HG03196 (cell line): ENCODE measurements around the gene PPP3CA.

Experiments
- ATAC-seq: cut with Tn5 transposase; IDR thresholded peaks from one replicate; pipeline ENCODE4 v1.9.1; 2021; ENCODE audit not compliant: unreplicated experiment

Gene PPP3CA

DNA sequence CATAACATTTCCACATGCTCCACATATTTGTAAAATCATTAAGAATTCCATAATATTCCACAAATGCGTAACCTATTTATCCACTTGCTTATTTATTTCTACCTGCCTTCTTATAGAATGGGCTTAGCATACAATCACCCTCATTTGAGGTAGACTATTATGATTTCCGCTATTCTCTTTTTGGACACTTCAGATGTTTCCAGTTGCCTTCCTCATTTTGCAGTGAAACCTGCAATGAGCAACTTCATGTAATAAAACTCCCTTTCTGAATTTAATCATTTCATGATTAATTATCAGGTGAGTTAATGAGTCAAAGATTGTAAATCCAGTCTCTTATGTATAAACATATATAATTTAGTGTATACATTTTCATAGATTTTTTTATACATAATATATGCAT, 58.0 kb downstream of the PPP3CA start:
- ATAC-seq, result no peak

DNA sequence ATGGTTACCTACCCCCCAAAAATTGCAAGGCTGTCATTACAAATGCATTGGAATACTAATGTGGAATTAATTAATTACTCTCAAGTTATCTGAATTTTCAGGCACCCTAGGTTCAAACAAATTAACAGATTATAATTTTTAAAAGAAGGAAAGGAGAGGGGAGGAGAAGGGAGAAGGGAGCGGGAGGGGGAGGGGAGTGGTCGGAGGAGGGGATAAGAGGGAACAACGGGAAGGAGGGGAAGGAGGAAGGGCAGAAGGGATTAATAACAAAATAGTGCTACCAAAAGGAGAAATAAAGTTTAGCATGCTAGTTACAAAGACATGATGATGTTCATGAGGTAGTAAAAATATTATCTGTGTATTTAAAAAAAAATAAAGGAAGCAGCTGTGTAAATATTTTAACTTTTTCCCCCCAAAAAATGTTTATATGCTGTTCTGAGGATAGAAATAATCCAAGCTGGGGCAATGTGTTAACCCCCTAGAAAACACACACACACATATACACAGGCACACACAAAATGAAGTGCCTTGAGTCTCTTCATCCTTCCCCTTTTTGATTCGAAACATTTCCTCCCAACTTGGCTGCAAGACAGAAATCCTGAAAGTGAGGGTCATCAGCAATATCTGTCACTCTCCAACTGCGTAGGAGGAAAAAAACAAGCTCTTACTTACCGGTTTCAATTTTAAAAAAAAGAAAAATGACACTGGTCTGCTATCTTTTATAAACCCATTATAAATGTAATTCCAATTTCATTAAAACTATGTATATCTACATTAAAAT, 58.8 kb downstream of the PPP3CA start:
- ATAC-seq, result no peak

DNA sequence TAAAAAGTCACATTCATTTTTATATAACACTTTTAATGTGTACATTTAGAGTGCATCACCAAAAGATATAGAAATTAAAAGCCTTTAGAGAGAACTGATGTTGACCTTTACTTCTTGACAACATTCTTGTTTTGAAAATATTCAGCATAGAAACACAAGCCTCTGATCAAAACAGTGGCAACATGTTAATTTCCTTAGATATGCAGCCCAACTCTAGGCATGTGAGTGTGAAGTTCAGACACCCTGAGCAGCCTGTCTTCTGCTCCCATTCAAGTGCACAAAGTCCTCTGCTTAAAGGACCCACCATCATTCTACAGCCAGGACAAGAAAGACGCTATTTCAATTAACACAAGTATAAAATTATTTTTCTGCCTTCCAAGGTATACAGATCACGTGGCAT, 60.0 kb downstream of the PPP3CA start:
- ATAC-seq, result no peak

DNA sequence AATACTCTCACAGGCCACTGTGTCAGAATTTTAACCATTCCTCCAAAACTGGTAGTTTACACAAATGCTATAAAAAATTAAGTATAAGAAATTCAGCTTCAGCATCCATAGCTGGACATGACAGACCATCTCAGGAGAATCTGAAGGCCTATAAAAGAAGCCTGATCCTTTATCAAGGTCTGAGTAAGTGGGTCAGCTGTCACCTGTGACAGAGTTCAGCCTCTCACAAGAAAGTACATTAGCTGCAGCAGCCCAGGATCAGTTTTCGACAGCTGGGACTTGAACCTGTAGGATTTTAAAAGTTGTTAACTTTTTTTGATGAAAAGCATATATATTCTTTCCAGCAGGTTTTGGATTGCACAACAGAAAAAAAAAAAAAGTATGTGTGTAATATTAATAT, 60.7 kb downstream of the PPP3CA start:
- no peak for ATAC-seq

DNA sequence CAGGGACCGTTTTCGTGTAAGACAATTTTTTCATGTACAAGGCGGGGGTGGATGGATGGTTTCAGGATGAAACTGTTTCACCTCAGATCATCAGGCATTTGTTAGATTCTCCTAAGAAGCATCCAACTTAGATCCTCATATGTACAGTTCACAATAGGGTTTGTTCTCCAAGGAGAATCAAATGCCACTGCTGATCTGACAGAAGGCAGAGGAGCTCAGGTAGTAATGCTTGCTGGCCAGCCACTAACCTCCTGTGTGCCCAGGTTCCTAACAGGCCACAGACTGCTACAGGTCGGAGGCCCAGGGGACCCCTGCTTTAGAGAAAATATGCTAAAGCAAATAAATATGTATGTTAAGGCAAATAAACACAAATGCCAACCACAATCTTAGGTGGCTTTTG, 61.3 kb downstream of the PPP3CA start:
- ATAC-seq, result no peak

DNA sequence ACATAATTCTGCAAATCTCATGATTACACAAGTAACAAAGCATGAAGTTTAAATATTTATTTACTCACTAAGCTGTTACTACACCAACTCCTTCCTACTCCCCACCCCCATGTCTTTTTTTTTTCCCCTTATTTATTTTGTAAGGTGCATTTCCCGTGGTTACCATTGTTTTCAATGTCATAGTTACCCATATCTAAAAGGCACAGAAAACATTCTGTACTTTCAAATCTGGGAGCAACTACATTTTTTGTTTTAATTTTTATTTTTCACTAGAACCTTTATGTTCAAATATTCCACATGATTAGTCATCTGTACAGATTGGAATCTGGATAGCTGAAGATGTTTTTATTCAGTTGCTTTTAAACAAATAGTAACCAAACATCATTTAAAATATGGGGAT, 62.8 kb downstream of the PPP3CA start:
- ATAC-seq, result no peak

DNA sequence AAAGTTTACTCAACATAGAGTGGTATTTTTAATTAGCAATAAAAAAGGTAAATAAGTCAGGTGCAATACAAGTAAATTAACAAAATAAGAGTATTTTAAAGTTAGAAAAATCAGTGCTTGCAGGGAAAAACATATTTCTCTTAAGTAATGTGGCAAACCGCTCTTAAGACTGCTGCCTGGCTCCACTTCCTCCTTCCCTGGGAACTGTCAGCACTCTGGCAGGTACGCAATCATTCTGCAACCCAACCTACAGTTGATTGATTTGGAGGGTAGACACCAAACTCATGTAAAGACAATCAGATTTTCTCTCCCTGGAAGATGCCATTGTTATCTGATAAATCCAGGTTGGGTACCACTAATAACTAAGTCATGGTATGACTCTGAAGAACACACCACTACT, 63.9 kb downstream of the PPP3CA start:
- no peak for ATAC-seq

DNA sequence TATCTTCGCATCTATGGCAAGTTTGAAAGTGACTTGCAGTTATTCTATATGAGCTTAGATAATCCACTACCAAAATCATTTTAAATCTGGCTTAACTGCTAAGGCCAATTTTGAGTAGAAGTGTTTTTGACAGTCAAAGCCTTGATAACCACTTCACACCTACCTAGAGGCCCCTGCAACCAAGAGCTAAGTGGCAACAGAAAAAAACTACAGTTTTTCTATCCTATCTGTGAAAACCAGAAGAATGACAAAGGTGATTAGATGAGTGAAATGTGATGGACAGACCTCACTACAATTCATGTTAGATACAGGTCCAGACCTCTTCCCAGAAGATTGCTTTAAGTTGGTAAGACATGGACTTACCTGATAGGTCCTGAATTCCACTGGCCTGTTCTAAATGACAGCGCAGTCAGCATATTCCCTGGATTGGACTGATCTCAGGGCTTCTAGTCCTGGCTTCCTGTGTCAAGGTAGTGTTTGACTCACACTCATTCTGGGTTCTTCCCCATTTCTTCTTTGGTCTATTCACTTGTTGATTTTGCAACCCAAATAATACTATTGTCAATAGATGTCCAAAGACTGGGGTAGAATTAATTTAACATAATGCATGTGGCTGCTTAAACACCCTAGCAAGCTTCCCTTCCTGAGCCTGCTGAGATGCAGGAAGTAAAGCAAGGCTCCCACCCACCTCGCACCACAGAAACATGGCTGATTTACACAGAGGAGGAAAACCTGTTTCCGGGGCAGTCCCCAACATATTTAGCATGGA, 65.1 kb downstream of the PPP3CA start:
- peak; percentile 44 for ATAC-seq

DNA sequence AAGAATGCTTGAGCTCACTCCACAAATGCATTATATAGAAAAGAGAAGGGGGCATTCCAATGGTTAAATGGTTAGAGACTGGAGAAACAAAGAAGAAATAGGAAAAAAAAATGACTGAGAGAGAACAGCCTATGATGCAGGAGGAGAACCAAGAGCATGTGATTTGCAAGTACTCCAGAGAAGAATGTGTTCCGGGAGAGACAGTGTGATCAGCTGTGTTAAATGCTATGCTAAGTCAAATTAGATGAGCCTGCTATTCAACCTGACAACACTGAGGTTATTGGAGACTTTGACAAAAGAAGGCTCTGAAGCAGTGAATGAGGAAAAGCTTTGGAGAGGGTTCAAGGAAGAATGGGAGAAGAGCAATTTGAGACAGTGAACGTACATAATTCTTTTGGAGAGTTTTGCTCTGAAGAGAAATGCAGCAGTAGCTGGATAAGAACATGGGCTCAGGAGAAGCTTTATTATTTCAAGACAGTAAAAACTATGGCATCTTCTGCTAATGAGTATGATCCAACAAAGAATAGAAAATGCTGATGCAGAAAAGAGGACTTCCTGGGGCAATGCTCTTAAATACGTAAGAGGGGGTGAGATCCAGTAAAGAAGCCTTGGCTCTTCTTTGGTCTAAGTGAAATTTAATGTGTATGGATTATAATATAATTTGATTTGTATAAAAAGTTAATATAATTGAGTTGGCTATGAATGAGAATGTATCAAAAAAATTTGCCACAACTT, 66.3 kb downstream of the PPP3CA start:
- no peak for ATAC-seq

DNA sequence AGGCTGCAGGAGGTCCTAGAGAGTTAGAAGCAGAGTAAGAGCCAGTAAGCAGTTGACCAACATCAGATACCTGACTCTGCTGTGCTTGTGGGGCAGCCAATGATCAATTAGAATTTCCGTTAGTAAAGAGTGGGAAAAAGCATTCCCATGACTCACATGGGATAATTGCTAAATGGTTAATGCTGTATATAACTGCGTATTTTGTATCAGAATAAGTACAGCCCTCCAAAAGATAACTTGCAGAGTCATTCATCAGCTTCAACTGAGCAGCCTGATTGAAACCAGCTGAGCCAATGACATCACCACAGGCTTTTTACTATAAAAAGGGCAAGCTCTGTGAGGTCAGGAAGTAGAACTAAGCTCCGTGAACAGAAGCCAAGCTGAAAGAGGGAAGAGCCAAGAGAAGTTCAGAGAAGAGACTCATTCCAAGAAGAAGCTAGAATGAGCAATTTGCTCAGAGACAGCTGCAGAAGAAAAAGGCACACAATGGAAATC, 67.9 kb downstream of the PPP3CA start:
- ATAC-seq, result peak; percentile 62

DNA sequence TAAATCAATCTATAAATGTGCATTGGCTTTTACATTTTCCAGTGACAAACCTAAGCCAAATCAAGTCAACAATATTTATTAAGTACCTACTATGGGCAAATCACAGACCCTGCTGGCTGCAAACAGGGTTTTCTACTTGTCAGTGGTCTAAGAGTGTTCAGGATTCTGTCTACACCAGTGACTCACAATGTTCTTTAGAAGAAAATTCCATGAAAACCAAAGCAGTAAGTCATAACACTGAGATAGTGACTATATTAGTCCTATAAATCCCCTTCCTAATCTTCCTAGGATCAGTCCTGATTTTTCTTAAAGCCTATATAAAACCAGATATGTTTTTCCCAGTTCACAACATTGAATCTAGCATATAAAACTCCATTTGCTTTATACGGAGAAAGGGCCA, 69.7 kb downstream of the PPP3CA start:
- ATAC-seq, result no peak

DNA sequence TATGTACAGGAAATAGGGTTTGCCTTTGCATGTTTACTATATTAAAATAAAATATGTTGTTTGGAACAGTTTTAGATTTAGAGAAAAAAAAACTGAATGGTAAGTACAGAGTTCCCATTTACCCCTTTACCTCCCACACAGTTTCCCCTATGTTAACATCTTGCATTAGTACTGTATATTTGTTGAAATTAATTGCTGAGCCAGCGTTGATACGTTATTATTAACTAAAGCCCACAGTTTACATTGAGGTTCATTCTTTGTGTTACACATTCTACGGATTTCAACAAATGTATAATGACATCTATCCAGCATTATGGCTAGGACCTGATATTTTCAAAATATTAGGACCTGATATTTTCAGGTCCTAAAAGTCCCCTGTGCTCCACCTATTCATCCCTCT, 70.7 kb downstream of the PPP3CA start:
- no peak for ATAC-seq

DNA sequence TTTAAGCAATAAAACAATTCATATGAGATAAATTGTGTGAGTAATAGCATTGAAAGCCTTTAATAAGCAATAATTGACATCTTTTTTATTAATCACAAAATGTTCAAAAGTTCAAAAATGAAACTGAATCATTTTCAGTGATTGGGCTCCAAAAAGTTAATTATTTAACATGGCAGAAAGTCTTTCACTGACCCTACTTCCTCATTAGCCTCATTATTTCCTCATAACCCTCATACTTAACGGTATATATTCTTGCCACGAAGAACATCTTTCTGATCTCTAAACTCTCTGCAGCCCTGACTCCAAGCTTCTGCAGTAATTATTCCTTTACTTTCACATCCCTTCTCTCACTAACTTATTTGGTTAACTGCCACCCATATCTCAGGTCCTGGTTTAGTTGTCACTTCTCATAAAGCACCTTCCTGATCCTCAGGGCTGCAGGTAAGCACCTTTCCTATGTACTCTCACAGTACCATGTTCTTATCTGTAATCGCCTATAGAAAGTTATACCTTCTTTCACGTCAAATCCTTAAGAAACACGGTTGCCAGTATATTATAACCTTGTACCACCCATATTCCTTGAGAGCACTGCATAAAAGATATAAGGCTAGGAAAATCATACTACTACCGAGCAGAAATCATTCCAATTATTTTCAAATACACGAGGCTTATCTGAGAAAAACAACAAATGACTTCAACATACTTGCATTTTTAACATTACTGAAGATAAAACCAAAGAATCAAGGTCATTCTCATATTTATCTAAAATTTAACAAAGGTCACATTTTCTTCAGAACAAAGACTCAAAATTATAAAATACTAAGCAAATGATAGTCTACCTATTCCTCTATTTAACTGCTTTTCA, 72.2 kb downstream of the PPP3CA start:
- ATAC-seq, result peak; percentile 70

DNA sequence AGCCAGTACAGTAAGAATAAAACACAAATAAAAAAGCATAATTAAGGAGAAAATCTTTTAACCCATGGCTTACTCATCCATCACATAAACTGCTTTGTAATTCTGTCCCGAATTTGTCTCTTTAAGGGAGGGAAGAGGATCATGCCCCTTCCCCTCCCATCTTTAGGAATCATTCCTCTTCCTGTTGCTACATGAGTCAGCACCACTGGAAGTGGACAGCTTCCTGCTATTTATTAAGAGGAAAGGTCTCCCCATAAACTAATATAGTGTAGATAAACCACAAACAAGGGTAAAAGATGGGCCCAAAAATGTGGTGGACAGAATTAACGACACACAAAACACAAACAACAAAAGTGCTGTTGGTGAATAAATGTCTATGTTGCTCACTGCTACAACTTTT, 75.8 kb downstream of the PPP3CA start:
- no peak for ATAC-seq

DNA sequence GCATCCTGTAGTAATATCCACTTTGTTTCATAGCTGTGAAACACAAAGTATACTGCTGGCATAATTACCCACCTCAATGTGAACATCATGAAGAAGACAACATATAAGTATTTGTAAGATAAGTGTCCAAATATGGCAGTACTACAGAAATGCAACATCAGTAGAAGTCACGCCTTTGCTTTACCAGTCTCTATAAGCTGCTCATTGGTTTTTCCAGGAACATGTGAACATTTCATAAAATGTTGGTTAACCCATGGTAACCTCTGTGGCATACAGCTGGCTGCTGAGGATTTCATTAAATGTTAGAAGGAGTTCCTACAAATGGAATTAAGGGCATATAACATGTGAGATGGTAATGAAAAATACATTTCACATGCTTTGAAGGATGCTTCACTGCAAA, 77.6 kb downstream of the PPP3CA start:
- ATAC-seq, result no peak

DNA sequence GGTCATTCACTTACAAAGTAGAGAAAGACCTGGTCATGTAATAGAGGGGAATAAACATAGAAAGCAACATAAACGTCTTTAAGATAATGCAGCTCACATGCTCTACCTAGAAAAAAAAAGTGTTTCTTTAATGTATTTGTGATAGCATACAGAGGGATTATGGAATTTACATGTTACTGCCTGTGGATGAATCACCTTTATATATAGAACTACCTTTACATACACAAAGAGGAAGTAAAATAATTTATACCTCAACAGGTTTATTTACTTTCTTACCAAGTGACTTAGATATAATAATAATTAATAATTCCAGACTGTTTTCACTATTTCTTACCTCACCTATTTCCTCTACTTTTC, 81.5 kb downstream of the PPP3CA start:
- no peak for ATAC-seq

DNA sequence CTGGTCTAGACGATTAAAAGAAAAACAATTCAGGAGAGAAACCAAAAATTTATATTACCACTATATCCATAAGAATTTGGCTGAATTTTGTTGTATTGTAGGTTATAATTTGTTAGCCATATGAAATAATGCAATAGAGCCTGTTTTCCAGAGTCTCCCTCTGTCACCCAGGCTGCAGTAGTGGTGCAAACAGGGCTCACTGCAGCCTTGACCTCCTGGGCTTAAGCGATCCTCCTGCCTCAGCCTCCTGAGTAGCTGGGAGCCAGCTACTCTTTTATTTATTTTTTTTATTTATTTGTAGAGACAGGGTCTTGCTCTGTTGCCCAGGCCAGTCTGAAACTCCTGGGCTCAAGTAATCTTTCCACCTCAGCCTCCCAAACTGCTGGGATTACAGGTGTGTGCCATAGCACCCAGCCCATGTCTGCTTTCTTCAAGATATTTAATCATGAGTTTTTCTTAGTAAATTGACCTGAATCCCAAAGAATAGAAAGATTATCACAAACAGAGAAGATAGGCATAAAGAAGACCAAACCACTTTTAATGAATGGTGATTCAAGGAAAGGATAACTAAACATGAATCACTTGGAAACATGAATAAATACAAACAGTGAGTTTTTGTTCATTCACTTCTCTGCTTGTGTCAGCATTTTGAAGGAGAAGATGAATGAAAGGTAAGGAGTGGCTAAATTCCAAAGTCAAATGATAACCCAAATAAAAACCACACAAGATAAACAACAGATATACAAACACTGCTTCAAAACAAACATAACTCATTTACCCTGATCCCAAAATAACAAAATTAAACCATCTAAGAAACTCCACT, 82.1 kb downstream of the PPP3CA start:
- no peak for ATAC-seq

DNA sequence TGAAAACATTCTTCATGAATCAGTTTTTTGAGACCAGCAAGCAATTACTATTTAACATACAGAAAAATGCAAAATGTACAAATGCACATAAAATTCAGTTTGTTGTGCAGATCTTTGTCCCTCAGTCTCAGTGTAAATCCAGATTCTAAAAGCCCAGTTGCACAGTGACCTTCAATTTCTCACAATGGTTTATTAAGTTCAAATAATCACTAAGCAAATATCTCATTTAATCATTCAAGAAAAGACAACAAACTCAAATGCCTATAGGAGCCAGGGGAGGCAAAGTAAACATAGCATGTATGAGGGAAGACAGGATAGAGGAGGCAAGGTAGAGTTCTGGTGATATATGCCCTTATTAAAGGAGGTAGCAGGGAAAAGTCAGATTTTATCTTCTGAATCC, 82.8 kb downstream of the PPP3CA start:
- ATAC-seq, result no peak

DNA sequence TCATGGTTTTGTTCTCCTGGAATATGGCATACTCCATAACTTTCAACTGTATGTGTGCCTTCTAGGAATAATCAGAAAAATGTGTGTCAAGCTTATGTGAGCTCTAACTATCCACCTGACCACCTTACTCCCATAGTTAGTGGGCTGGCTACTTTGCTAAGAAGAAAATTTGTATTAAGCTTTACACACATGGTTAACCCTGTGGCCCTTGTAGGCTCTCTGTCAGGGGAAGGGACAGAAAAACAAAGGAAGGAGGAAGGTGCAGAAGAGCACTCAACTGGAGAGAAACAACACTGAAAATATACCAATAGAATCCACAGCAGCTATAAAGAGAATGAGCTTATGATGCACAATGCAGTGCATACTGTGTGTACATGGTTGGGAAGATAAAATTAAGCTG, 84.6 kb downstream of the PPP3CA start:
- no peak for ATAC-seq

DNA sequence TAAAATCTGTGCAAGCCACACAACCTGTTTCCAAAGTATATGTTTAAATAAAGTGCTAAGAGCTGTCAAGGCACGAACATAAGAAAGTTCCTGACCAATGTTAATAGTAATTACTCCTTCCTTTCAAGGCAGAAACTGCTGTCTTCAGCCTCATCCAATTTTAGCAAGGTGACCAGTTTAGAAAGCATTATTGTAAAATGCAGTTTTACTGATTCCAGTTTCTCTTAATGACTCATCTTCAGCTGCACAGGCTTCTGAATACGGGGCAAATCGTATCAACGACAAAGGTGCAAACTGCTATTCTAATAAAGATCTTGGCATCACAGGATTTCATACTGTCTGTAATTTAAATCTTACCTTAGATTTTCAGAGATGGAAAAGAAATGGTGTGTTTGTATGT, 87.5 kb downstream of the PPP3CA start:
- ATAC-seq, result peak; percentile 91
